CD4-positive, alpha-beta T cell treated with Interleukin-17A for 1 hour (primary cell): ENCODE results near the gene NNMT.

ENCODE experiments used
- DNase-seq: peaks from one replicate; pipeline ENCODE4 v3.0.0-alpha.2; 2020

The NNMT gene

GRCh38 chr11:114263513-114264170 lies 32.6 kb upstream of the NNMT start:
- DNase-seq, result no peak

DNA sequence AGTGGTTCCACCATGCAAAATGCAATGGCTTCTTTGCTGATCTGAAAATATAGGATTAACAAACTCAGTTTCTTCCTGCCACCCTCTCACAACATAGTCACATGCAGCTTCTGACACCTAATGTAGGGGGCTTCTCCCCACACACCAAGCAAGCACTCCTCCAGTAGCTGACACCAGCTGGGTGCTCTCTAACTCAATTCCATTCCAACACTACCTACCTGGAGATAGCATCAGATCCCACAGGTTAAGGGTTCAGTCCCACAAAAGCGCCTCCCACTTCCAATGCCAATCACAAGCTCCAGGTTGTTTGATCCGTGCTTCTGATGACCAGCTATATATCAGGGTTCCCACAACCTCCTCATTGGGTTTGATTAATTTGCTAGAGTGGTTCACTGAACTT lies 31.8 kb upstream of the NNMT start:
- no peak for DNase-seq

DNA sequence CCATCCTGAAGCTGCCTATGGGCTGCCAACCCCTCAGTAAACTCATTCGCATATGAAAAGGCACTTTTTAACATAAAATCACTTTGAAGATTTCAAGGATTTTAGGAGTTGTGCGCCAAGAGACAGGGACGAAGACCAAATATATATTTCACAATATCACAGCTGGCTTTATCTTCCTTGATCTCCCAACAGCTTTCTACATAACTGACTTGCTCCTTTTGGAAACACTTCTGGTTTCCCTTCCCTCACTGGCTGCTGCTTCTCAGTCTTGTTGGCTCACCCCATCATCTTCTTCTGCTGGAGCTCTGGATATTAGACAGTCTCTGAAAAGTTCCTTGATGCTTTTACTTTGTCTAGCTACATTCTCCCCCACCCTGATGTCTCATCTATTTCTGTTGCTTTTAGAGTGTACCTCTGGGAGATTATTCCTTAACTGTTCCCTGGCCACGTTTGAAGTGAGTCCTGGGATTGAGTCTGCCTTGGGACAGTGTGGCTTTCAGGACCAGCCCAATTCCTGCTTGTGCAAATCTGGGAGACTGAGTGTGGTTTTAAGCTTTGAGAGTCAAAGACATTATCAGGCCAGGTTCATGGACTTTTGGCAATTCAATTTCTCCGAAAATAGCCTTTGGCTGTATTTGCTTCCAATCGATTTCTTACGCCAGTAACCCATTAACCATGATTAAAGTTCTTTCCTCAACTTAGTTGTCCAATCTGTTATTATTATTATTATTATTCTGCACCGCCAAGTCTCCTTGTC lies 30.9 kb upstream of the NNMT start:
- no peak for DNase-seq

GRCh38 chr11:114269498-114269897 lies 26.7 kb upstream of the NNMT start:
- no peak for DNase-seq

GRCh38 chr11:114270531-114271270 lies 25.5 kb upstream of the NNMT start:
- DNase-seq, result no peak

- DNase-seq, result no peak
Measured at GRCh38 chr11:114271316-114271715, 24.9 kb upstream of the NNMT start.

DNA sequence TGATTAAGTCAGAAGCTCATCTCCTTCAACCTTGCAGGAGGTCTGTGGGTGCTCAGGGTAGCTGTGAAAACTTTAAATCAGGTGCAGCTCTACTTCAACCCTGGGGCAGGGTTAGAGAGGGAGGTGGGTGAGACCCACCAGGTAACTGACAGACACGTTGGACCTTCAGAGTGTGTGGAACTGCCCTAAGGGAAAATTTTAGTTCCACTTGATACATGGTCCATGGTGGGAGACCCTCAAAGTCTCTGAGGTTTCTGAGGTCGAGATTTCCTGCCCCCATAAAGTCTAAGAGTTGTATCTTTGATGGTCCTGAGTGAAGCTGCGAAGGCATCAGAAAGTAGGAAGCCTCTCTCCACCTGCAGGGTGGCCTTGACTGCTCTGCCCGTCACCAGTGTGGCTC lies 23.9 kb upstream of the NNMT start:
- no peak for DNase-seq

- no peak for DNase-seq
Measured at GRCh38 chr11:114273071-114273470, 23.1 kb upstream of the NNMT start.

DNA sequence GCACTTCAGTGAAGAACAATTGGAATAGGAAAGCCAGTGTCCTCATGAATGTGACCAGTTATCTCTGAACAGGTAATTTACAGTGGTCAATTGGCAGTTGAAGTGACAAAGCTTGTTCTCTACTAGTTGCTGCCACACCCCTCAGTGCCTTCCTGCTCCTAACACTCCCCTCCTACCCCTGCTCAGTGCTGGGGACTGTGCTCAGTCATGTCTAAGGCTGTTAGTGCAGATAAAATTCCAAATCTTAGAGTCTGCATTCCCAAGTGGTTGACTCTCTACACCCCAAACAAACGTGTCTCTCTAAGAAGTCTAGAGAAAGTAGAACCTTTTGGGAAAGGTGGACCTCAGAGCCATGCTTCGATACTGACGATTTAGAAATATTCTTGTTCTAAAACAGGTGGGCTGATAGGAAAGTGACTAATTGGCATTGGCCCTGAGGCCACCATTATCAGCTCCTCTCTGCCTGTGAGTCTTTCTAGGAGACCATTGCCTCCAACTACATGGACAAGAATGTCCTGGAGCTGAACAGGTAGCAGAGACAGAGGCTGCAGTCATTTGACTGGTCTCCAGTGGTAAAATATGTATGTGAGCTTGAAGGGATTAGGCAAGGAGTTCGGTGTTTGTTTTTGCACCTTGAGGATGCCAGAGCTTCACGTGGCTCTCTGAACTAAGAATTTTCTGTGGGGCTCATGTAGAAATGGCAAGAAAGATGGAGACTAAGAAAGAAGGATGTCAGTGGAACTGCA lies 22.1 kb upstream of the NNMT start:
- no peak for DNase-seq

DNA sequence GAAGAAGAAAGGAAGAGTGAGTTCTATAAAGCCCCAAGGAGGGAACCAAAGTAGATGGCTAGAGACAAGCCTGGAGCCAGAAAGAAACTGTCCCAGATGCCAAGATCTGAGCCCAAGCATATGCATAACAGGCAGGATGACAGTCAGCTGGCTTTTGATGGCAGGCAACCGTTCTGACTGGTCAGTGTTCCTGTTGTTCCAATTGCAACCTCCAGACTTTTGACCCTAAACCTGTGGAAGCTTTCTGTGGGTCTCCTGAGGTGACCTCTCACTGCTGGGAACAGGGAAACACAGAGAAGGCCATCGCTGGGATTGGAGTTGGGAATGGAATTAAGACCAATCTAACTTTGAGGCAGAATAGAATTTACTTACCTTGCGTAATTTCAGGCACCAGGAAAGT lies 21.6 kb upstream of the NNMT start:
- DNase-seq, result no peak

DNA sequence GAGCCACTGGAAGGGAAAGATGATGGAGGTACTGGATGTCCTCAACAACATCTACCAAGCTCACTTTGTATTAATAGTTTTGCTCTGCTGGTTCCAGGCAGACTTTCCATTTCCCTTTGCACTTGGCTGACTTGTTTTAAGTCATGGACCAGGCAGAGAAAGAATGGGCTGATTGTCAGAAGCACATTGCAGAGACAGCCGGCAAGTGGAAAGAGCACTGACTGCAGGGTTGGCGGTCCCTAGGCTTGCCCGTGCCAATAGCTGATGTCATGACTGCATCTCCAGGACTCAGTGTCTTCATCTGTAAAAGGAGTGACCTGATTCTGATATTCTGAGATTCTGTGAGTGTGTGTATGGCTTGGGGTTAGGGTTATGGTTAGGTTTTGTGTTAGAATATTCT lies 20.9 kb upstream of the NNMT start:
- DNase-seq, result no peak

DNA sequence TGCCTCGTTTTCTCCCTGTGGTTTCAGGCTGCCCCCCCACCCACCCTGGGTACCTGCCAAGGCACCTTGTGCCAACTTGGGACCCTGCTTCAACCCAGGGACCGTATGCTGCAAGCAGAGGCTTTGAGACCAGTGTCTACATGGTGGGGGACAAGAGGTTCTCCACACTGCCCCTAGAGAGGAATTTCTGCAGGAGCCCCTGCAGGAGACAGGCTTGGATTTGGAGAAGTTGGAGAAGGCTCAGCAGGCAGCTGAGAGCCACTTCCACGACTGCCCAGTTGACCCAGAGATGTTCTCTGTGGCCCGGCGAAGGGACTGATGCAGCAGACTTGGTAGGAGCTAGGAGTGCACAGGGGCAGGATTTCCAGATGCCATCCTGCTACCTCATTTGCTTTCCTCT lies 20.1 kb upstream of the NNMT start:
- no peak for DNase-seq

- DNase-seq, result no peak
Measured at GRCh38 chr11:114277637-114278341, 18.4 kb upstream of the NNMT start.

- no peak for DNase-seq
Measured at GRCh38 chr11:114278342-114279065, 17.7 kb upstream of the NNMT start.

GRCh38 chr11:114279792-114280546 lies 16.2 kb upstream of the NNMT start:
- no peak for DNase-seq

DNA sequence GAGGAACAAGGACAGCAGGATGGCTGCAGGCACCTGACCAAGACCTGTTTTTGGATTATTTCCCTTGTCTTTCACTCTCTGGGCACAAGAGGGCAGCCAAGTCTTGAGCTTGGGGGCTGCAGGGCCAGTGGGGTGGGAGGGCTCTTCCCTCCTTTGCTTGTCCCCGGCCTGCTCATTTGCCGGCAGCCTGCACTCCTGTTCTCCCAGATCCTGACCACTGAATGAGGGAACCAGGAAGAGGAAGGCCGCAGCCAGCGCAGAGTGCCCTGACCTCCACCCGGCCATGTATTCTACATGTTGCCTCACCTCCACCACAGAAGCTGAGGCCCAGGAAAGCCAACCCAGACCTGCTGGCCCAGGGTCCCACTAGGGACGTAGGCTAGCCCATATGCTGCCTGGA lies 15.5 kb upstream of the NNMT start:
- DNase-seq, result no peak

- DNase-seq, result no peak
Measured at GRCh38 chr11:114281388-114281956, 14.7 kb upstream of the NNMT start.

DNA sequence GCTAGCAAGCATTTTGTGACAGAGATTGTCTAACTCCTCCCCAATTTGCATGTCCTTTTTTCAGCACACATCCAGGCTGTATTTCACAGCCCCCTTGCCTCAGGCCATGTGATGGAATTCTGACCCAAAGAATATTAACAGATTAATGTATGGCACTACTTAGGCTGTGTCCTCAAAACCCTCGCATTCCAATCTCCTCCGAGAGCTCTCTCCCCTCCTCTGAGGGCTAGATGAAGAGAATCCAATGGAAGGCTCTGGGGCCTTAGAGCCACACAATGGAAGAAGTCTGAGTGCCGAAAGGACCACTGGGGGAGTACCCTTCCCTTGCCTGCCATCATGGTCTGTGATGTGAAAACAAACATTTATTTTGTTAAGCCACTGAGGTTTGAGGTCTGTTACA lies 13.7 kb upstream of the NNMT start:
- no peak for DNase-seq

DNA sequence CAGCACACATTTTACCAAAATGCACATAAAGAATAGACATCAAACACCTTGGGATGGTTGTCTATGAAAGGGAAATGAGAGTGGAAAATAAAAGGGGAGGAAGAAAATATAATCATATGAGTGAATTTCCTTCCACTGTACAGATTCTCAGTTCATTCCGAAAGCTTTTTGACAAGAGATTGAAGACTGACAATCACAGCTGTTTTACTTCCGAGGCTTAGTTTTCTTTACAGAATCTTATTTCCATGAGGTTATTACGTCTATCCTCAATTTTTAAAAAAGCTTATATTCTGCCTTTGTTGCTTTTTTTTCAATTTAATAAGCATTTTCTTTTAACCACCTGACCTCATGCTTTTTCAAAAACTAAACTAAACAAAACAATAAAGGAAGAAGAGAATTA lies 12.8 kb upstream of the NNMT start:
- no peak for DNase-seq

DNA sequence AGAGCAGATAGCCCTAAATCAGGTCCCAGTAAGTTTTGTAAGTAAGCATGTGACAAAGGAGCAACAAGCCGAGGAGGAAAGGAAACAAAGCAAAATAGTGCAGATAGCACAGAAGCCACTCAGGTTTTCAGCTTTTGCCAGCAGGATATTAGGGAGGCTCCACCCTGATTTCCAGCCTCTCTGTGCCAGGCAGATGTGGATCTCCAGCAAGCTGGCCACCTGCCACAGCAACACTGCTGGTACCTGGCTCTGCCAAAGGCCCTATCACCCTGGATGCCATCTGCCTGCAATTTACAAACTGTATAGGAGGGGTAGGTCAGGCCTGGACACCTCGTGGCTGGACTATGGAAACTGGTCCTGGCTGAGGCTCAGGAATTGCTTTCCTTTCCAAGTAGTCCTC lies 12.2 kb upstream of the NNMT start:
- DNase-seq, result no peak

- no peak for DNase-seq
Measured at GRCh38 chr11:114284914-114285313, 11.3 kb upstream of the NNMT start.
